Neutrophil (primary cell): ENCODE results near the gene SPAG16.

Experiments
- H3K27ac ChIP-seq: fragments of 200-600 bp; sonication (generic); 2 replicates; pipeline ENCODE4 v1.5.1; 2016; ENCODE audit warnings: mild to moderate bottlenecking, moderate library complexity
- H3K27me3 ChIP-seq: fragments of 200-600 bp; sonication (generic); 2 replicates; pipeline ENCODE4 v1.6.0; 2016; ENCODE audit warnings: mild to moderate bottlenecking
- H3K36me3 ChIP-seq: fragments of 200-600 bp; sonication (generic); 2 replicates; pipeline ENCODE4 v1.5.1; 2017
- H3K4me1 ChIP-seq, 2 experiments: fragments of 200-600 bp in 1 of 2; sonication (generic) in 1 of 2; 1 replicate in 1 of 2; 2 replicates in 1 of 2; pipeline versions ENCODE4 v1.5.1 to v1.6.1; 2013 to 2016; ENCODE audit warnings: low read depth in 1 of 2, low read length in 1 of 2, mild to moderate bottlenecking in 1 of 2, moderate library complexity in 1 of 2; ENCODE audit not compliant: control insufficient read depth in 1 of 2, insufficient read depth in 1 of 2
- H3K4me3 ChIP-seq, 2 experiments: fragments of 200-600 bp in 1 of 2; sonication (generic) in 1 of 2; 1 replicate in 1 of 2; 2 replicates in 1 of 2; pipeline ENCODE4 v1.5.1; 2013 to 2016; ENCODE audit warnings: low read depth in 1 of 2, low read length in 1 of 2, mild to moderate bottlenecking in 1 of 2, moderate library complexity in 1 of 2
- H3K9me3 ChIP-seq: fragments of 200-600 bp; sonication (generic); 2 replicates; pipeline ENCODE4 v1.5.1; 2016
- CTCF ChIP-seq: fragments of 200-600 bp; sonication (generic); IDR thresholded peaks from 2 replicates; pipeline ENCODE4 v1.5.1; 2016; ENCODE audit warnings: antibody characterized with exemption

SPAG16 gene

DNA sequence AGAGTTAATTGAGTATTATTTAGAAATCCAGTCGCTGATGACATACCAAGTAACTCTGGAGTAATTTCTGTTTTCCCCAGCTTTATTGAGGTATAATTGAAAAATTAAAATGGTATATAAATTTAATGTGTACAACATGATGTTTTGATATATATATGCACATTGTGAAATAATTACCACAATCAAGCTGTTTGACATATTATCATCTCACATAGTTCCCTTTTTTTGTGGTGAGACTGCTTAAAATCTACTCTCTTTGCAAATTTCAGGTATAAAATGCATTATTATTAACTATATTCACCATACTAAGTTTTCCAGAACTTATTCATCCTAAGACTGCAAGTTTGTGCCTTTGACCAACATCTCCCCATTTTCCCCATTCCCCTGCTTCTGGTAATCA, 25.0 kb upstream of the SPAG16 start:
- H3K4me1 ChIP-seq = no peaks in the 10 kb centered on the region
- no peak for TF ChIP-seq CTCF
- no peaks in the 10 kb centered on the region for H3K36me3 ChIP-seq
- H3K27me3 ChIP-seq = no peaks in the 10 kb centered on the region
- H3K9me3 ChIP-seq = no peaks in the 10 kb centered on the region
- H3K4me3 ChIP-seq = no peak overlapping the region
- H3K27ac ChIP-seq = no peak overlapping the region

- Histone ChIP-seq H3K4me3 (no peak overlapping the region), H3K4me1 (no peaks in the 10 kb centered on the region), H3K27me3 (no peaks in the 10 kb centered on the region), H3K27ac (no peak overlapping the region), H3K9me3 (no peaks in the 10 kb centered on the region), H3K36me3 (no peaks in the 10 kb centered on the region)
- no peak for TF ChIP-seq CTCF
Measured at GRCh38 chr2:213261237-213261636, 23.0 kb upstream of the SPAG16 start.

DNA sequence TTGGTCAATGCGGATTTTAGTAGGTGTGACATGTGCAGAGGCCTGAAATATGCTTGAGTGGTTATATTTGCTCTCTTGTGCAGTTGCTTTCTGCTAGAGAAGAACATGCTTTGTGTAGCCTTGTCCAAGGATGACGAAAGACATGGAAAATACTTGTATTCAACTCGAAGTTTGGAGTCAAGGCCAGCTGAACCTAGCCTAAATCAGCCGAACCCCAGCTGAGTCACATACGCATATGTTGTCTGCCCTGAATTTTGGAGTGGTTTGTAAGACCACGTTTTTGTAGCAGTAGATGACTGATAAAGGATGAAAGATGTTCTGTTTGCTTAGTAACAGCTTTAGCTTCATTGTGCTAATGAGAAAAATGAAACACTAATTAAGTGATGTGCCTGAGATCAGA, 22.5 kb upstream of the SPAG16 start:
- H3K27me3 ChIP-seq = no peaks in the 10 kb centered on the region
- H3K27ac ChIP-seq = no peak overlapping the region
- no peak for TF ChIP-seq CTCF
- H3K4me3 ChIP-seq = no peak overlapping the region
- no peaks in the 10 kb centered on the region for H3K9me3 ChIP-seq
- no peaks in the 10 kb centered on the region for H3K36me3 ChIP-seq
- no peaks in the 10 kb centered on the region for H3K4me1 ChIP-seq

GRCh38 chr2:213265679-213266078, 18.6 kb upstream of the SPAG16 start:
- Histone ChIP-seq H3K36me3 (no peaks in the 10 kb centered on the region), H3K27me3 (no peaks in the 10 kb centered on the region), H3K4me1 (no peaks in the 10 kb centered on the region), H3K4me3 (no peak overlapping the region), H3K27ac (no peak overlapping the region), H3K9me3 (no peaks in the 10 kb centered on the region)
- TF ChIP-seq CTCF = no peak

DNA sequence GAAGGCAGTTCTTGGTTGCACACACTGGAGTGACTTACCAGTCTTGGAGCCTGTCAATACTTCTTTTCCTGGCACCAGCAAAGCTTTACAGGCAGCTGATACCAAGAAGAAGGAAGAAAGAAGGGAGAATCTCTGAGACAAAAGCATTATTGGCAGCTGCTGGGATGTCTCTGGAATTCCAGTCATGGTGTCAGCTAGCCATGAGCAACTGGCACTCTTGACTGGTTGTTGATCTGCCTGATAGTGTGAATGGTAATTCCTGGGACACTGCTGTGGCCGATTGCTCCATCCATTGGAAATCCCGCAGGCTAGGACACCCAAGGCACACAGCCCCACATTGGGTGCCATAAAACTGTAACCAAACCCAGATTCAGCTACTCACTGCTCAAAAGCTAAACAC, 17.8 kb upstream of the SPAG16 start:
- no peaks in the 10 kb centered on the region for H3K4me1 ChIP-seq
- no peak for TF ChIP-seq CTCF
- no peaks in the 10 kb centered on the region for H3K27me3 ChIP-seq
- H3K36me3 ChIP-seq = no peaks in the 10 kb centered on the region
- no peak overlapping the region for H3K27ac ChIP-seq
- no peaks in the 10 kb centered on the region for H3K9me3 ChIP-seq
- H3K4me3 ChIP-seq = no peak overlapping the region

DNA sequence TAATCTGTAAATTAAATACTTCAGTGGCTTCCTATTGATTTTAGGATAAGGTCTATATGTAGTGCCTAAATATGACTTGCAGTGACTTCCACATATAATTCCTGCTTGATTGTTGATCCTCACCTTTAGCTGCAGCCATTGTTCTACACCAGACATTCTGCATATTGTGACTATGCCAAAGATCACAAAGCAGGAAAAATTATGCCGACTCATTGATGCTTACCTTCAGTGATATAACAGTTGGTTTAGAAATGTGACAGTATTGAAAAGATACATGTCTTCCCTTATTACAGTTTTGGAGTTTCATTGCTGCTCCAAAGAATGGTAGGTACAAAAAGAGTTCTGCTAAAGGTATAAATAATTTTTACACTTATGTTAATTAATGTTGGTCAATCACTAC, 12.3 kb upstream of the SPAG16 start:
- Histone ChIP-seq H3K9me3 (no peaks in the 10 kb centered on the region), H3K36me3 (no peaks in the 10 kb centered on the region), H3K4me3 (no peak overlapping the region), H3K4me1 (no peaks in the 10 kb centered on the region), H3K27me3 (no peaks in the 10 kb centered on the region), H3K27ac (no peak overlapping the region)
- no peak for TF ChIP-seq CTCF
